Measurements from ENCODE around the gene KDM4C.

The KDM4C gene

DNA sequence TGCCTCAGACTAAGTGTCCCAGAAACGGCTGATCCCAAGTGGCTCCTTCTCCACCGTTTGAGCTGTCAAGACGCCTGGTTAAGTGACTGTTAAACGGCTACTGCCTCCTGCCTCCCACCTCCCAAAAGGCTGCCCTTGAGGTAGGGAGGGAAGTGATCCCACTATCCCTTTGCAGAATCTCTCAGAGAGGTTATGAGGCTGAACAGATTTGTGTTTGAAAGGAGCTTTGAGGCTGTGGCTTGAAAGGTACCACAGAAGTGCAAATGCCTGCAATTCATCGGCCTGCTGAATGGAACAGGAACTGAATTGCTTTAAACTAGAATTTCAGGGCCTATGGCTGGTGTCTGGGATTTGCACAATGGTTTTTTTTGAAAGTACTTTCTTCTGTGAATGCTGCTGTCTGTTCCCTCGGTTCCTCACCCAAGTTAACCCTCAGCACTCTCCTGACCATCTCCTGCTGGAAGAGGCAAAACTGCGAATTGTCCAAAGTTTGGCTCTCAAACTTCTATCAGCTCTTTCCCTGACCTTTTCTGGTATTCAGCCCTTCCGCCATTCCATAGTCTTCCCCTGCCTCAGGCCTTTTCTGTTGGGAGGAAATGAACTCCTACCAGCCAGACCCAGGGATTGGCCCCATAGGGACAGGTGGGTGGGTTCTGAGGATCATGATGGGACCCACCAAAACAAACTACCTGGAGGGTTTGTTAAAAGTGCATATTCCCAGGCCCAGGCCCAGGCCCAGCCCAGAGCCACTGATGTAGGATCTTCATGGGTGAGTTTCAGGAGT, 453.3 kb downstream of the KDM4C start:
- DNase-seq (ENCODE audit: low read depth in 2 of 2) = no peak

- DNase-seq (ENCODE audit: low read depth in 2 of 2) = no peak
Observed at GRCh38 chr9:7211657-7212056, 453.9 kb downstream of the KDM4C start.

GRCh38 chr9:7212101-7212500, 454.3 kb downstream of the KDM4C start:
- no peak for DNase-seq (ENCODE audit: low read depth in 2 of 2)

DNA sequence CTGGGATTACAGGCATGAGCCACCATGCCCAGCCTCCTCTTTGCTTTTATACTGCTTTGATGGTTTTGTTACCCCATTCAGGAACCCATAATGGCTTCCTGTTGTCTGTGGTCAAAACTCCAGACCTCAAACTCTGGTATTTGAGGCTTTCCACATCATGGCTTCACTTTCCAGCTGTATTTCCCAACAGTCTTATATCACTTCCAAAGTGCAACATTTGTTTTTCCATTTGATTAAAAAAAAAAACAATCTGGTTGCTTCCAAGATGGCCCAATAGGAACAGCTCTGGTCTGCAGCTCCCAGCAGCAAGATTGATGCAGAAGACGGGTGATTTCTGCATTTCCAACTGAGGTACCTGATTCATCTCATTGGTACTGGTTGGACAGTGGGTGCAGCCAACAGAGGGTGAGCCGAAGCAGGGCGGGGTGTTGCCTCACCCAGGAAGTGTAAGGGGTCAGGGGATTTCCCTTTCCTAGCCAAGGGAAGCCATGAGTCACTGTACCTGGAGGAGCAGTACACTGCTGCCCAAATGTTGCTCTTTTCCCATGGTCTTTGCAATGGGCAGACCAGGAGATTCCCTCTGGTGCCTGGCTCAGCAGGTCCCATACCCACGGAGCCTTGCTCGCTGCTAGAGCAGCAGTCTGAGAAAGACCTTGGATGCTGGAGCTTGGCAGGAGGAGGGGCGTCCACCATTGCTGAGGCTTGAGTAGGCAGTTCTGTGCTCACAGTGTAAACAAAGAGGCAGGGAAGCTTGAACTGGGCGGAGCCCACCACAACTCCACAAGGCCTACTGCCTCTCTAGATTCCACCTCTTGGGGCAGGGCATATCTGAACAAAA, 458.4 kb downstream of the KDM4C start:
- DNase-seq (ENCODE audit: low read depth in 2 of 2) = peak; percentile 7 to 15

DNA sequence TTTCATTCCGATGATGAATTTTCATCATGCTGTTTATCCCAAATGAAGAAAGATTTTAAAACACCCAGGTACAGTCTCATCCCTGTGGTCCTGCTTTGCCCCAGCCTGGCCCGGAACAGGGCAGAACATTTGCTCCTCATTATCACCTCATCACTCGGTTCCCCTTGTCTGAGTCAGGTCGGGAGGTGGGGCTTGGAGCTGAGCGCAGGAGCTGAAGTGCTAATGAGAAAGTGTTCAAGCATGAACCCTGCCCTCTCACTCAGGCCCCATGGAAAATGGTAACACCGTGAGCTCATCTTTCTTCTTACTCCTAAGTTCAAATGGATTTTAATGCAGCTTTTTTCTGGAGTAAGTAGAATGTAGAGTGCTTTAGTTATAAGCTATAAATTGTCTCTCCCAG, 466.2 kb downstream of the KDM4C start:
- no peak for DNase-seq (ENCODE audit: low read depth in 2 of 2)

Data from stimulated activated CD4-positive, alpha-beta T cell treated with anti-CD3 and anti-CD28 coated beads, Interleukin-4, amount 100 ng/mL, for 48 hours (primary cell).